ENCODE measurements around the gene GFER. TPM values are rescaled to one million over a fixed set of nuclear protein-coding genes. Genes with fewer than 3 reads are reported as not detected.

The GFER gene
- total and polyA plus RNA-seq, 2 experiments from 2014 or later, result 16.4 to 31.0 TPM

- Histone ChIP-seq H3K9ac (no peak overlapping the region), H3K9me2 (ENCODE audit: insufficient read depth) (no peaks in the 10 kb centered on the region), H3K4me2 (ENCODE audit: unreplicated experiment) (no peak overlapping the region), H3F3A (ENCODE audit: insufficient read depth) (no peaks in the 10 kb centered on the region), H3K9me3 (ENCODE audit: low read depth) (no peaks in the 10 kb centered on the region), H3K27ac (no peak overlapping the region), H3K4me1 (ENCODE audit: insufficient read depth) (no peaks in the 10 kb centered on the region), H3K36me3 (ENCODE audit: low read depth) (no peaks in the 10 kb centered on the region; the same call in 1 of the 2 replicates), H4K20me1 (ENCODE audit: insufficient read depth) (no peaks in the 10 kb centered on the region), H3K27me3 (replicated peaks; ENCODE audit: insufficient read depth) (peaks cover 21% of the 10 kb centered on the region), H2AFZ (no peak overlapping the region), H3K4me3 (no peak overlapping the region), H3K79me2 (ENCODE audit: insufficient read depth) (peaks cover 21% of the 10 kb centered on the region)
- no peak for DNase-seq
- TF ChIP-seq EZH2phosphoT487 (IDR thresholded peaks at IDR 0.05; ENCODE audit: insufficient read depth, low read depth), result no peak
- no peak for TF ChIP-seq EZH2 (IDR thresholded peaks at IDR 0.05; ENCODE audit: insufficient read depth, poor library complexity, severe bottlenecking)
- 91 to 92% methylated on average over 23 to 32 of the region's 33 CpGs for WGBS, 2 experiments (ENCODE audit: low coverage in 1 of 2, low lambda C conversion rate in 2 of 2, missing lambda C conversion rate in 2 of 2)
- in situ Hi-C loops (cut with MboI), result no loop called here
Observed at GRCh38 chr16:1976951-1977874, 6.8 kb upstream of the GFER start.

DNA sequence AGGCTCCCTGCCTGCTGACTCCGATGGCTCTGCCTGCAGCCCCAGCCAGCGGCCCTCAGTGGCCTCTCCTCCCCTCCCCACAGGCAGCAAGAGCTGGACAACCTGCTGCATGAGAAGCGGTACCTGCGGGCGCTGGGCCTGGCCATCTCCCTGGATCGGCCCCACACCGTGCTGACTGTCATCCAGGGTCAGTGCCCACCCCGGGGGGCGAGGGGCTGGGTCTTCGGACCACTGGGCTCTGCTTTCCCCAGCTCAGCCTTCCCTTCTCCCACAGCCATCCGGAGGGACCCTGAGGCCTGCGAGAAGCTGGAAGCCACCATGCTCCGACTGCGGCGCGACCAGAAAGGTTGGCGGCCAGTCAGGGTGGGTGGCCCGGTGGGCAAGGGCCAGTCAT is 6.1 kb upstream of the GFER start:
- Histone ChIP-seq H3K4me1 (ENCODE audit: insufficient read depth) (no peaks in the 10 kb centered on the region), H3K36me3 (ENCODE audit: low read depth) (no peaks in the 10 kb centered on the region; the same call in 1 of the 2 replicates), H3F3A (ENCODE audit: insufficient read depth) (peaks cover 5% of the 10 kb centered on the region), H3K27me3 (replicated peaks; ENCODE audit: insufficient read depth) (peaks cover 21% of the 10 kb centered on the region), H3K9me3 (ENCODE audit: low read depth) (no peaks in the 10 kb centered on the region), H3K4me2 (ENCODE audit: unreplicated experiment) (no peak overlapping the region), H3K9ac (no peak overlapping the region), H4K20me1 (ENCODE audit: insufficient read depth) (no peaks in the 10 kb centered on the region), H2AFZ (no peak overlapping the region), H3K79me2 (ENCODE audit: insufficient read depth) (peaks cover 15% of the 10 kb centered on the region), H3K4me3 (no peak overlapping the region), H3K9me2 (ENCODE audit: insufficient read depth) (no peaks in the 10 kb centered on the region), H3K27ac (no peak overlapping the region)
- WGBS, 2 experiments (ENCODE audit: low coverage in 1 of 2, low lambda C conversion rate in 2 of 2, missing lambda C conversion rate in 2 of 2), result 92 to 94% methylated on average over 12 to 17 of the region's 18 CpGs
- no peak for DNase-seq
- in situ Hi-C loops (cut with MboI), result no loop called here
- TF ChIP-seq EZH2phosphoT487 (IDR thresholded peaks at IDR 0.05; ENCODE audit: insufficient read depth, low read depth), result no peak
- no peak for TF ChIP-seq EZH2 (IDR thresholded peaks at IDR 0.05; ENCODE audit: insufficient read depth, poor library complexity, severe bottlenecking)

DNA sequence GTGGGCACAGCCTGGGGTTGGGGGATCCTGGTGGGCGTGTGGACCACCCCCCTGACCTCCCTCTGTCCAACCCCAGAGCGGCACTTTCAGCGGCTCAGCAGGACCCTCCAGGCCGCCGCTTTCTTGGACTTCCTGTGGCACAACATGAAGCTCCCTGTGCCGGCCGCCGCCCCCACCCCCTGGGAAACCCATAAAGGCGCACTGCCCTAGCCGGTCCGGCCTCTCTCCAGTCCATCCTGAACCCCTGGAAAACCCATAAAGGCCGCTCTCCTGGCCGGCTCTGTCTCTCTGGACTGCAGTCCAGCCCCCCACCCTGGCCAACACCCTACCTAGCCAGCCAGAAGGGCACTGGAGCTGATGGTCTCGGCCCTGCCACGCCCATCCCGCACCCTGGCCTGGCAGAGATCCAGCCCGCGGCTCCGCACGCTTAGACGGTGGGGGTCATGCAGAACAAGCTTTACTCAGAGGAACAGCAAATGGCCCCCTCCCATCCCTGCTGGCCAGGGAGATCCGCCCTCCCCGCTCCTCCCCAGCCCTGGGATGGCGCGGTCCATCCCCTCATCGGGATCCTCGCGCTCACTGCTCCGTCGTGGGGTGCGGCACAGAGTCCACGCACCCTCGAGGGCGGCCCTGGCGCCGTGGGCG is 5.4 kb upstream of the GFER start:
- no peak overlapping the region for H3K4me2 ChIP-seq (ENCODE audit: unreplicated experiment)
- no peak overlapping the region for H3K9ac ChIP-seq
- no peaks in the 10 kb centered on the region for H3K4me1 ChIP-seq (ENCODE audit: insufficient read depth)
- peaks cover 9% of the 10 kb centered on the region for H3F3A ChIP-seq (ENCODE audit: insufficient read depth)
- TF ChIP-seq EZH2phosphoT487 (IDR thresholded peaks at IDR 0.05; ENCODE audit: insufficient read depth, low read depth) (no peak), EZH2 (IDR thresholded peaks at IDR 0.05; ENCODE audit: insufficient read depth, poor library complexity, severe bottlenecking) (no peak)
- no peaks in the 10 kb centered on the region for H3K9me3 ChIP-seq (ENCODE audit: low read depth)
- H4K20me1 ChIP-seq (ENCODE audit: insufficient read depth), result no peaks in the 10 kb centered on the region
- in situ Hi-C loops (cut with MboI), result no loop called here
- no peak for DNase-seq
- H3K9me2 ChIP-seq (ENCODE audit: insufficient read depth), result no peaks in the 10 kb centered on the region
- no peak overlapping the region for H3K27ac ChIP-seq
- no peak overlapping the region for H3K4me3 ChIP-seq
- H3K27me3 ChIP-seq (replicated peaks; ENCODE audit: insufficient read depth), result peaks cover 21% of the 10 kb centered on the region
- no peak overlapping the region for H2AFZ ChIP-seq
- 89 to 90% methylated on average over 26 to 37 of the region's 37 CpGs for WGBS, 2 experiments (ENCODE audit: low coverage in 1 of 2, low lambda C conversion rate in 2 of 2, missing lambda C conversion rate in 2 of 2)
- no peaks in the 10 kb centered on the region; the same call in 1 of the 2 replicates for H3K36me3 ChIP-seq (ENCODE audit: low read depth)
- peaks cover 7% of the 10 kb centered on the region for H3K79me2 ChIP-seq (ENCODE audit: insufficient read depth)

DNA sequence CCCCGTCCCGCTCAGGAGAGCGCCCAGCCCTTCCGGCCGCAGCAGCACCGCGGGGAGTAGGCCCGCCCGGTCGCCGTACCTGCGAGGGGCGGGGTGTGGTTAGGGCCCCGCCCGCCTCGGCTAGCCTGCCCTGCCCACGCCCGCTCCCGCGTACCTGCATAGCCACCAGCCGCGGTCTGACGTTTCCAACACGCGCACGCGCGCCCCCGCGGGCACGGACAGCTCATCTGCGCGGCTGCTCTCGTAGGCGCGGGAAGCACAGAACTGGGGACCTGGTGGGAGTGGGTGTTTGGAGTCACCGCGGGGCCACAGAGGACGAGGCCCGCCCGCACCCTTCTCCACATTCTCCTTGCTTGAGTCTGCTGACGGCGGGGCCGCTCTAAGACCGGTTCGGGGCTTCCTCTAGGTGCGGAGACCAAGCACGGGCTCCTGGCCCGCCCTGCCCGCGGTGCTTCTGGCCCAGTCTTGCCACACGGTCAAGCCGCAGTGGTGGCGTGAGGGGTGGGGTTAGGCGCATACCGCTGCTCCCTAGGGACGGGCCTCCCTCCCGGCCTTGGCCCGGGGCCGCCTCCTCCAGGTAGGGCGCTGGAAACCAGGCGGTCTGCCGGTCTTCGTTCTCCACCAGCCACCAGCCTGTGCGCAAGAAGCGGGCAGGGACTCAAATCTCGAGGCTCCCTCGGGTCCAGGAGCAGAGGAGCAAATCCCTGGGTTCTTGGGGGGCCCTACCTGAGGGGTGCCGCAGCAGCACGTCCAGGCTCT is 4.5 kb upstream of the GFER start:
- Histone ChIP-seq H3K27ac (no peak overlapping the region), H3K79me2 (ENCODE audit: insufficient read depth) (no peaks in the 10 kb centered on the region), H2AFZ (no peak overlapping the region), H3K27me3 (replicated peaks; ENCODE audit: insufficient read depth) (peaks cover 21% of the 10 kb centered on the region), H3K4me1 (ENCODE audit: insufficient read depth) (no peaks in the 10 kb centered on the region), H4K20me1 (ENCODE audit: insufficient read depth) (no peaks in the 10 kb centered on the region), H3K4me2 (ENCODE audit: unreplicated experiment) (no peak overlapping the region), H3F3A (ENCODE audit: insufficient read depth) (peaks cover 9% of the 10 kb centered on the region), H3K9me2 (ENCODE audit: insufficient read depth) (no peaks in the 10 kb centered on the region), H3K9me3 (ENCODE audit: low read depth) (no peaks in the 10 kb centered on the region), H3K4me3 (no peak overlapping the region), H3K9ac (no peak overlapping the region), H3K36me3 (ENCODE audit: low read depth) (no peaks in the 10 kb centered on the region; the same call in 1 of the 2 replicates)
- in situ Hi-C loops (cut with MboI), result no loop called here
- DNase-seq, result no peak
- TF ChIP-seq EZH2 (IDR thresholded peaks at IDR 0.05; ENCODE audit: insufficient read depth, poor library complexity, severe bottlenecking) (no peak), EZH2phosphoT487 (IDR thresholded peaks at IDR 0.05; ENCODE audit: insufficient read depth, low read depth) (no peak)
- WGBS, 2 experiments (ENCODE audit: low coverage in 1 of 2, low lambda C conversion rate in 2 of 2, missing lambda C conversion rate in 2 of 2), result 52 to 54% methylated on average over 50 to 70 of the region's 70 CpGs
